Activated B cell treated with CpG ODN at 0.5 μM for 24 hours (primary cell): ENCODE data around the gene INO80. TPM values are rescaled to one million over a fixed set of nuclear protein-coding genes. Genes with fewer than 3 reads are reported as not detected.

Experiments
- ATAC-seq: fragments of 200-7000 bp; cut with Tn5 transposase; one replicate; pipeline ENCODE4 v1.10.0; 2021; ENCODE audit warnings: low read depth, mild to moderate bottlenecking, moderate library complexity
- CTCF ChIA-PET: fragments of 350-600 bp; sonication (Branson Sonifier 250); formaldehyde crosslinking; loops from one replicate; lab custom pipeline; 2021; ENCODE audit warnings: antibody characterized with exemption; lab: Charles Lee
- POLR2A ChIA-PET: fragments of 350-600 bp; sonication (Branson Sonifier 250); formaldehyde crosslinking; loops from one replicate; lab custom pipeline; 2021; ENCODE audit warnings: antibody characterized with exemption; lab: Charles Lee
- DNase-seq: peaks from one replicate; pipeline ENCODE4 v3.0.0; 2022
- H3K27ac Mint-ChIP-seq: one replicate; pipeline ENCODE4 v1.8.0; 2020; ENCODE audit warnings: mixed read lengths
- H3K27me3 Mint-ChIP-seq: one replicate; pipeline ENCODE4 v1.8.0; 2021; ENCODE audit warnings: mixed read lengths
- H3K36me3 Mint-ChIP-seq: one replicate; pipeline ENCODE4 v1.8.0; 2021; ENCODE audit warnings: low read depth, mixed read lengths
- H3K4me1 Mint-ChIP-seq: one replicate; pipeline ENCODE4 v1.8.0; 2021; ENCODE audit warnings: mixed read lengths
- H3K4me3 Mint-ChIP-seq: one replicate; pipeline ENCODE4 v1.8.0; 2020; ENCODE audit warnings: mild to moderate bottlenecking, mixed read lengths
- H3K9me3 Mint-ChIP-seq: one replicate; pipeline ENCODE4 v1.8.0; 2020; ENCODE audit warnings: mixed read lengths
- intact Hi-C: fragments of 100-400 bp; cut with micrococcal nuclease; formaldehyde crosslinking; loops from one replicate; pipeline ENCODE4 v1.15.1; 2024
- total RNA-seq: library from RNA; stranded (reverse); gene quantifications from 2 replicates; pipeline ENCODE4 v1.2.3, GENCODE V29; 2022
- TF ChIP-seq, protein P1 (sequence below): fragments of 200-600 bp; IDR thresholded peaks from one replicate; pipeline ENCODE4 v1.8.0; 2022; ENCODE audit warnings: antibody characterized with exemption, mild to moderate bottlenecking

The INO80 gene
- total RNA-seq, 1 donor from 2014 or later, result 38.8 TPM

DNA sequence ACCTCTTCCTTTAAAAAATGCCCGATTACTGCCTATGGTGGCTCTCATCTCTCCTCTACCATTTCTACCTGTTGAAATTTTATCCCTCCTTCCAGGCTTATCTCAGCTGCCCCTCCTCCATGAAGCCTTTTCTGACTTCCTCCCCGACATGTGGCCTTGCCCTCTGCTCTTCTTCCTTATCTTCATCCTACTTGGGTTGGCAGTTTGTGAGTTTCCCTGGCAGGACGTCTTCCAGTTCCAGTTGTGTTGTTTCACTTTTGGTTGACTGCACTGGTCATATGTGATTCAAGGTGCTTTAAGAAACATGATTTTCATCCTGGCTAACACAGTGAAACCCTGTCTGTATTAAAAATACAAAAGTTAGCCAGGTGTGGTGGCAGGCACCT lies 182.6 kb downstream of the INO80 start:
- no peak for DNase-seq
- no peak for ATAC-seq
- H3K27ac Mint-ChIP-seq, result no peak overlapping the region
- ChIA-PET POLR2A (interaction anchor here (0.7 kb wide), 1 partner anchor 9 kb away, joined by 8 read pairs; no protein-coding TSS in a partner anchor), CTCF (no interaction called here)
- H3K9me3 Mint-ChIP-seq, result no peaks in the 10 kb centered on the region
- TF ChIP-seq, protein P1, sequence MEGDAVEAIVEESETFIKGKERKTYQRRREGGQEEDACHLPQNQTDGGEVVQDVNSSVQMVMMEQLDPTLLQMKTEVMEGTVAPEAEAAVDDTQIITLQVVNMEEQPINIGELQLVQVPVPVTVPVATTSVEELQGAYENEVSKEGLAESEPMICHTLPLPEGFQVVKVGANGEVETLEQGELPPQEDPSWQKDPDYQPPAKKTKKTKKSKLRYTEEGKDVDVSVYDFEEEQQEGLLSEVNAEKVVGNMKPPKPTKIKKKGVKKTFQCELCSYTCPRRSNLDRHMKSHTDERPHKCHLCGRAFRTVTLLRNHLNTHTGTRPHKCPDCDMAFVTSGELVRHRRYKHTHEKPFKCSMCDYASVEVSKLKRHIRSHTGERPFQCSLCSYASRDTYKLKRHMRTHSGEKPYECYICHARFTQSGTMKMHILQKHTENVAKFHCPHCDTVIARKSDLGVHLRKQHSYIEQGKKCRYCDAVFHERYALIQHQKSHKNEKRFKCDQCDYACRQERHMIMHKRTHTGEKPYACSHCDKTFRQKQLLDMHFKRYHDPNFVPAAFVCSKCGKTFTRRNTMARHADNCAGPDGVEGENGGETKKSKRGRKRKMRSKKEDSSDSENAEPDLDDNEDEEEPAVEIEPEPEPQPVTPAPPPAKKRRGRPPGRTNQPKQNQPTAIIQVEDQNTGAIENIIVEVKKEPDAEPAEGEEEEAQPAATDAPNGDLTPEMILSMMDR, result no peak
- H3K36me3 Mint-ChIP-seq, result no peaks in the 10 kb centered on the region
- intact Hi-C loops, result no loop called here
- peaks cover 34% of the 10 kb centered on the region for H3K27me3 Mint-ChIP-seq
- H3K4me1 Mint-ChIP-seq, result peaks cover 28% of the 10 kb centered on the region
- H3K4me3 Mint-ChIP-seq, result no peak overlapping the region

GRCh38 chr15:40932649-40933516 lies 183.2 kb downstream of the INO80 start:
- POLR2A ChIA-PET, result interaction anchor here (0.7 kb wide), 1 partner anchor 9 kb away, joined by 8 read pairs; no protein-coding TSS in a partner anchor
- TF ChIP-seq, protein P1, result no peak

GRCh38 chr15:40932156-40932555 lies 183.9 kb downstream of the INO80 start:
- H3K27ac Mint-ChIP-seq, result no peak overlapping the region
- H3K4me3 Mint-ChIP-seq, result no peak overlapping the region
- H3K27me3 Mint-ChIP-seq, result peaks cover 36% of the 10 kb centered on the region
- ATAC-seq (no peak), DNase-seq (no peak)
- intact Hi-C loops, result no loop called here
- H3K36me3 Mint-ChIP-seq, result no peaks in the 10 kb centered on the region
- POLR2A ChIA-PET, result no interaction called here
- no peaks in the 10 kb centered on the region for H3K9me3 Mint-ChIP-seq
- H3K4me1 Mint-ChIP-seq, result peaks cover 37% of the 10 kb centered on the region
- CTCF ChIA-PET, result interaction anchor here (1.6 to 2.7 kb wide), 2 partner anchors 9 to 18 kb away, joined by 3 to 16 read pairs; no protein-coding TSS in a partner anchor
- TF ChIP-seq, protein P1, result no peak

More at GRCh38 chr15:40932649-40933516, 183.2 kb downstream of the INO80 start:
- CTCF ChIA-PET, result no interaction called here
- Mint-ChIP-seq H3K4me3 (no peak overlapping the region), H3K9me3 (no peaks in the 10 kb centered on the region), H3K36me3 (no peaks in the 10 kb centered on the region), H3K4me1 (peaks cover 33% of the 10 kb centered on the region), H3K27ac (no peak overlapping the region), H3K27me3 (peaks cover 34% of the 10 kb centered on the region)
- no peak for ATAC-seq
- no peak for DNase-seq
- intact Hi-C loops, result no loop called here

GRCh38 chr15:40931300-40932142 lies 184.6 kb downstream of the INO80 start:
- POLR2A ChIA-PET, result interaction anchor here (0.6 to 1.5 kb wide), 3 partner anchors 9 to 25 kb away, joined by 3 to 10 read pairs (median 8); no protein-coding TSS in a partner anchor
- CTCF ChIA-PET, result interaction anchor here (1.6 to 4.4 kb wide), 3 partner anchors 10 to 26 kb away, joined by 3 to 29 read pairs (median 16); no protein-coding TSS in a partner anchor

More at GRCh38 chr15:40931300-40932142, 184.6 kb downstream of the INO80 start:
- intact Hi-C loops, result no loop called here
- peak overlapping the region; percentile 59 for H3K4me3 Mint-ChIP-seq
- peaks cover 42% of the 10 kb centered on the region for H3K27me3 Mint-ChIP-seq
- ATAC-seq (no peak), DNase-seq (no peak)
- H3K4me1 Mint-ChIP-seq, result peaks cover 43% of the 10 kb centered on the region
- TF ChIP-seq, protein P1, result no peak
- no peak overlapping the region for H3K27ac Mint-ChIP-seq
- no peaks in the 10 kb centered on the region for H3K36me3 Mint-ChIP-seq
- H3K9me3 Mint-ChIP-seq, result no peaks in the 10 kb centered on the region
